H9 (cell line): Measurements from ENCODE around the gene SEPTIN2. TPM values are rescaled to one million over a fixed set of nuclear protein-coding genes. Genes with fewer than 3 reads are reported as not detected.
"Not testable (repeated sequence)": the region's sequence is repeated elsewhere in the genome, so short reads cannot be mapped to it uniquely, and the experiment has no call there.

Source experiments
- DNase-seq: peaks from one replicate; pipeline ENCODE4 v3.0.0-alpha.2; 2017
- H2AFZ ChIP-seq: one replicate; pipeline ENCODE4 v1.6.1; 2013; ENCODE audit warnings: mild to moderate bottlenecking, low read length, control low read depth, moderate library complexity
- H2AK5ac ChIP-seq: 2 replicates; pipeline ENCODE4 v1.6.1; 2013; ENCODE audit warnings: low read length, control low read depth, mixed read lengths; ENCODE audit not compliant: insufficient read length
- H2BK120ac ChIP-seq: one replicate; pipeline ENCODE4 v1.6.1; 2013; ENCODE audit warnings: low read depth, mild to moderate bottlenecking, low read length, control low read depth, inconsistent platforms; ENCODE audit not compliant: poor library complexity, severe bottlenecking
- H2BK12ac ChIP-seq: 2 replicates; pipeline ENCODE4 v1.6.1; 2013; ENCODE audit warnings: low read length, control low read depth, mixed read lengths, low read depth; ENCODE audit not compliant: insufficient read length
- H2BK15ac ChIP-seq: 2 replicates; pipeline ENCODE4 v1.6.1; 2013; ENCODE audit warnings: low read depth, low read length, control low read depth
- H2BK20ac ChIP-seq: one replicate; pipeline ENCODE4 v1.6.1; 2013; ENCODE audit warnings: low read depth, mild to moderate bottlenecking, low read length, control low read depth, inconsistent platforms; ENCODE audit not compliant: poor library complexity, severe bottlenecking
- H2BK5ac ChIP-seq: 2 replicates; pipeline ENCODE4 v1.6.1; 2013; ENCODE audit warnings: low read length, control low read depth, mixed read lengths; ENCODE audit not compliant: insufficient read length
- H3K14ac ChIP-seq: 2 replicates; pipeline ENCODE4 v1.6.1; 2013; ENCODE audit warnings: low read length, control low read depth; ENCODE audit not compliant: insufficient read depth
- H3K18ac ChIP-seq: 2 replicates; pipeline ENCODE4 v1.6.1; 2013; ENCODE audit warnings: low read depth, mild to moderate bottlenecking, mixed read lengths, low read length, control low read depth; ENCODE audit not compliant: insufficient read length
- H3K23ac ChIP-seq: 2 replicates; pipeline ENCODE4 v1.6.1; 2013; ENCODE audit warnings: low read length, control low read depth, mixed read lengths, low read depth; ENCODE audit not compliant: insufficient read length
- H3K23me2 ChIP-seq: 2 replicates; pipeline ENCODE4 v1.6.1; 2013; ENCODE audit warnings: low read depth, mild to moderate bottlenecking, mixed read lengths, low read length, control low read depth; ENCODE audit not compliant: insufficient read length, poor library complexity, severe bottlenecking
- H3K27ac ChIP-seq: 2 replicates; pipeline ENCODE4 v1.5.1; 2013; ENCODE audit warnings: low read length, control low read depth, mixed read lengths, low read depth; ENCODE audit not compliant: insufficient read length
- H3K27me3 ChIP-seq: 2 replicates; pipeline ENCODE4 v1.6.1; 2013; ENCODE audit warnings: low read length, control low read depth, inconsistent platforms; ENCODE audit not compliant: insufficient read depth
- H3K4ac ChIP-seq: 2 replicates; pipeline ENCODE4 v1.6.1; 2013; ENCODE audit warnings: low read depth, mild to moderate bottlenecking, control low read depth, inconsistent platforms, low read length, moderate library complexity
- H3K4me1 ChIP-seq: 2 replicates; pipeline ENCODE4 v1.6.1; 2013; ENCODE audit warnings: low read length, control low read depth, inconsistent platforms; ENCODE audit not compliant: insufficient read depth
- H3K4me2 ChIP-seq: 2 replicates; pipeline ENCODE4 v1.6.1; 2013; ENCODE audit warnings: low read length, control low read depth, mixed read lengths; ENCODE audit not compliant: insufficient read length, insufficient read depth
- H3K56ac ChIP-seq: 2 replicates; pipeline ENCODE4 v1.6.1; 2013; ENCODE audit warnings: low read depth, mild to moderate bottlenecking, mixed read lengths, low read length, control low read depth; ENCODE audit not compliant: insufficient read length
- H3K79me1 ChIP-seq: 2 replicates; pipeline ENCODE4 v1.6.1; 2013; ENCODE audit warnings: low read depth, mild to moderate bottlenecking, moderate library complexity, low read length, control low read depth, inconsistent platforms; ENCODE audit not compliant: insufficient read depth, poor library complexity, severe bottlenecking
- H3K79me2 ChIP-seq: 2 replicates; pipeline ENCODE4 v1.6.1; 2013; ENCODE audit warnings: low read length, control low read depth, inconsistent platforms; ENCODE audit not compliant: insufficient read depth
- H3K9ac ChIP-seq: 2 replicates; pipeline ENCODE4 v1.6.1; 2013; ENCODE audit warnings: low read length, control low read depth, mixed read lengths; ENCODE audit not compliant: insufficient read length; ENCODE audit errors: extremely low read depth
- H3K9me3 ChIP-seq: one replicate; pipeline ENCODE4 v1.6.1; 2013; ENCODE audit warnings: low read depth, low read length, inconsistent platforms; ENCODE audit not compliant: control insufficient read depth
- H3T11ph ChIP-seq: one replicate; pipeline ENCODE4 v1.6.1; 2013; ENCODE audit warnings: mild to moderate bottlenecking, low read length, control low read depth, inconsistent platforms
- H4K20me1 ChIP-seq: one replicate; pipeline ENCODE4 v1.6.1; 2013; ENCODE audit not compliant: control insufficient read depth, insufficient read length, insufficient read depth
- H4K5ac ChIP-seq: 2 replicates; pipeline ENCODE4 v1.6.1; 2013; ENCODE audit warnings: low read depth, mild to moderate bottlenecking, mixed read lengths, low read length, control low read depth; ENCODE audit not compliant: insufficient read length
- H4K8ac ChIP-seq: replicated peaks from 2 replicates; pipeline ENCODE4 v1.6.1; 2013; ENCODE audit warnings: low read length, control low read depth, mixed read lengths, low read depth; ENCODE audit not compliant: insufficient read length
- H4K91ac ChIP-seq: 2 replicates; pipeline ENCODE4 v1.6.1; 2013; ENCODE audit warnings: low read depth, mild to moderate bottlenecking, moderate library complexity, mixed read lengths, low read length, control low read depth; ENCODE audit not compliant: insufficient read length
- H3K27ac Mint-ChIP-seq, 3 experiments: 2 replicates in 2 of 3; 3 replicates in 1 of 3; pipeline ENCODE4 v1.8.0; 2020 to 2021; ENCODE audit warnings: mixed read lengths in 3 of 3, mild to moderate bottlenecking in 1 of 3, moderate library complexity in 1 of 3
- H3K27me3 Mint-ChIP-seq: 2 replicates; pipeline ENCODE4 v1.8.0; 2021; ENCODE audit warnings: low read depth, mild to moderate bottlenecking, moderate library complexity, mixed read lengths
- H3K36me3 Mint-ChIP-seq, 3 experiments: 2 replicates in 2 of 3; 3 replicates in 1 of 3; pipeline ENCODE4 v1.8.0; 2020 to 2021; ENCODE audit warnings: low read depth in 3 of 3, mixed read lengths in 3 of 3; ENCODE audit not compliant: insufficient read depth in 1 of 3
- H3K4me1 Mint-ChIP-seq, 2 experiments: 2 replicates each; pipeline ENCODE4 v1.8.0; 2020; ENCODE audit warnings: mixed read lengths in 2 of 2
- H3K4me3 Mint-ChIP-seq, 2 experiments: 2 replicates in 1 of 2; 3 replicates in 1 of 2; pipeline ENCODE4 v1.8.0; 2020 to 2021; ENCODE audit warnings: mild to moderate bottlenecking in 2 of 2, mixed read lengths in 2 of 2, moderate library complexity in 1 of 2
- H3K9me3 Mint-ChIP-seq, 2 experiments: 2 replicates in 1 of 2; 3 replicates in 1 of 2; pipeline ENCODE4 v1.8.0; 2020; ENCODE audit warnings: mild to moderate bottlenecking in 2 of 2, mixed read lengths in 2 of 2, moderate library complexity in 1 of 2
- CTCF ChIP-seq: fragments of 200-600 bp; sonication (generic); conservative IDR thresholded peaks from 3 replicates; pipeline ENCODE4 v1.8.0; 2021; ENCODE audit warnings: antibody characterized with exemption, mild to moderate bottlenecking
- WGBS: extraction: QIAGEN DNeasy Blood & Tissue Kit; methylation state at CpG from one replicate; pipeline ENCODE4 v1.1.7; 2013; ENCODE audit warnings: missing lambda C conversion rate, low lambda C conversion rate, mixed read lengths; ENCODE audit not compliant: insufficient read length; ENCODE audit errors: extremely low coverage; 5-methylcytosine and 5-hydroxymethylcytosine counted together
- total RNA-seq: library from RNA; stranded (reverse); gene quantifications from 2 replicates; pipeline ENCODE4 v1.2.1, GENCODE V29; 2021

The SEPTIN2 gene
- total RNA-seq, 1 experiment from 2014 or later: 385 TPM

DNA sequence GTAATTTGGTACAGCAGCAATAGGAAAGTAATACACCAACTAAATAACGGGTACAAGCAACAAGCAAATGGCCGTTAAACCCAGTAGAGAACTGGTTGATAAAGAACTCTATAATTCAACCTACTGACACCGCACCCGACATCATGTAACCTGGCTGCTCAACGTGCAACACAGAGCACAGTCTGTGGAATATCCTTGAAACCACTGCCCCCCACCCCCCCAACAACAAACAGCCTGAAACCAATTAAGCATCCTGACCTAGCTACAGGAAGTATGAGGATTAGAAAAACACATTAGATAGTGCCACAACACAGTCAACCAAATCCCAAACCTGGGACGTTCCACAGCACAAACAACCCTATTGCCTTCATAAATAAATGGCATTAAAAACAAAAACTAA lies 23.7 kb upstream of the SEPTIN2 start:
- Histone ChIP-seq H3K14ac (no peak overlapping the region), H4K91ac (no peak overlapping the region), H2BK12ac (no peak overlapping the region), H3K4ac (no peak overlapping the region), H2AFZ (no peak overlapping the region), H3K9me3 (no peaks in the 10 kb centered on the region), H2BK120ac (no peak overlapping the region), H3K23ac (no peak overlapping the region), H3K4me2 (no peak overlapping the region), H2BK20ac (no peak overlapping the region), H3K79me1 (peaks cover 4% of the 10 kb centered on the region), H3T11ph (no peak overlapping the region), H3K56ac (no peak overlapping the region), H3K18ac (no peak overlapping the region), H3K27ac (no peak overlapping the region), H4K5ac (no peak overlapping the region), H2BK15ac (no peak overlapping the region), H3K4me1 (no peaks in the 10 kb centered on the region), H4K8ac (no peak overlapping the region), H4K20me1 (no peaks in the 10 kb centered on the region), H3K9ac (no peak overlapping the region), H3K27me3 (no peaks in the 10 kb centered on the region), H2BK5ac (no peak overlapping the region), H3K23me2 (no peaks in the 10 kb centered on the region), H2AK5ac (no peak overlapping the region), H3K79me2 (peaks cover 28% of the 10 kb centered on the region; the same call in 1 of the 2 replicates)
- Mint-ChIP-seq H3K4me1 (peaks cover 4 to 8% of the 10 kb centered on the region in 2 experiments; a peak in 2 of 4 replicates), H3K9me3 (no peaks in the 10 kb centered on the region), H3K27ac (no peak overlapping the region; a peak in 1 of 7 replicates), H3K36me3 (peaks cover 3% of the 10 kb centered on the region in 3 experiments; a peak in 4 of 7 replicates), H3K4me3 (no peak overlapping the region), H3K27me3 (no peaks in the 10 kb centered on the region)
- no peak for DNase-seq
- no peak for TF ChIP-seq CTCF
- no CpG with 5 or more reads among the region's 6 CpGs for WGBS

DNA sequence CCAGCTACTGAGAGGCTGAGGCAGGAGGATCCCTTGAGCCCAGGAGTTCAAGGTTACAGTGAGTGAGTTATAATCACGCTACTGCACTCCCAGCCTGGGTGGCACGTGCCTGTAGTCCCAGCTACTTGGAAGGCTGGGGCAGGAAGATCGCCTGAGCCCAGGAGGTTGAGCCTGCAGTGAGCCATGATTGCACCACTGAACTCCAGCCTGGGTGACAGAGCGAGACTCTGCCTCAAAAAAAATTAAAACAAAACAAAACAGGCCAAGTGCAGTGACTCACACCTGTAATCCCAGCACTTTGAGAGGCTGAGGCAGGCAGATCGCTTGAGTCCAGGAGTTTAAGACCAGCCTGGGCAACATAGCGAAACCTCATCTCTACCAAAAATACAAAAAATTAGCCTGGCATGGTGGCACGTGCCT lies 22.3 kb upstream of the SEPTIN2 start:
- not testable (repeated sequence) for DNase-seq, H3K27ac Mint-ChIP-seq, H4K5ac ChIP-seq, H3K23me2 ChIP-seq, H3K27me3 Mint-ChIP-seq, H3K4me3 Mint-ChIP-seq, H2AFZ ChIP-seq, H2BK120ac ChIP-seq, H2BK5ac ChIP-seq, H3T11ph ChIP-seq, H3K4me1 ChIP-seq, H3K27ac ChIP-seq, H2AK5ac ChIP-seq, H2BK20ac ChIP-seq, H3K23ac ChIP-seq, H4K91ac ChIP-seq, H4K8ac ChIP-seq, H3K9me3 Mint-ChIP-seq, H3K9ac ChIP-seq, H3K4ac ChIP-seq, H3K79me1 ChIP-seq, H3K4me2 ChIP-seq, H3K9me3 ChIP-seq, H3K18ac ChIP-seq, H3K27me3 ChIP-seq, H4K20me1 ChIP-seq, H2BK15ac ChIP-seq, H3K14ac ChIP-seq, H2BK12ac ChIP-seq, H3K4me1 Mint-ChIP-seq, H3K56ac ChIP-seq
- no CpG with 5 or more reads among the region's 7 CpGs for WGBS
- peaks cover 4 to 11% (median 6%) of the 10 kb centered on the region in 3 experiments; a peak in 4 of 7 replicates for H3K36me3 Mint-ChIP-seq
- peaks cover 34% of the 10 kb centered on the region; the same call in 1 of the 2 replicates for H3K79me2 ChIP-seq
